ENCODE measurements around the gene JADE3.

GRCh38 chrX:46961097-46961496, 48.9 kb downstream of the JADE3 start:
- no peak for TF ChIP-seq POLR2A (IDR thresholded peaks at IDR 0.05)
- no peak for TF ChIP-seq CTCF (IDR thresholded peaks at IDR 0.05)
- TF ChIP-seq POLR2AphosphoS5 (IDR thresholded peaks at IDR 0.05): no peak
